NOMO-1 treated with DMSO at 0.1 percent for 48 hours (cell line): ENCODE results near the gene MAD2L2.

Source experiments
- DNase-seq: peaks from one replicate; lab custom pipeline; 2025; ENCODE audit not compliant: unreplicated experiment; lab: John Stamatoyannopoulos, UW

Gene MAD2L2

GRCh38 chr1:11681071-11681771 lies at the start of gene MAD2L2:
Gene MAD2L2 (minus strand): TSS chr1:11681148. CDS start chr1:11680601, 547 bp downstream.
- peak; percentile 80 for DNase-seq

- DNase-seq, result peak; percentile 96
Measured at GRCh38 chr1:11730429-11730891, 49.5 kb upstream of the MAD2L2 start.

GRCh38 chr1:11729498-11730428 lies 48.8 kb upstream of the MAD2L2 start:
- no peak for DNase-seq

- peak; percentile 2 for DNase-seq
Measured at GRCh38 chr1:11729155-11729497, 48.2 kb upstream of the MAD2L2 start.

- DNase-seq, result no peak
Measured at GRCh38 chr1:11728126-11728806, 47.3 kb upstream of the MAD2L2 start.

GRCh38 chr1:11727119-11727518 lies 46.2 kb upstream of the MAD2L2 start:
- DNase-seq, result no peak

GRCh38 chr1:11725616-11726015 lies 44.7 kb upstream of the MAD2L2 start:
- peak; percentile 19 for DNase-seq

- DNase-seq, result no peak
Measured at GRCh38 chr1:11722538-11722937, 41.6 kb upstream of the MAD2L2 start.

- no peak for DNase-seq
Measured at GRCh38 chr1:11721311-11721710, 40.4 kb upstream of the MAD2L2 start.

- DNase-seq, result no peak
Measured at GRCh38 chr1:11720525-11720924, 39.6 kb upstream of the MAD2L2 start.

GRCh38 chr1:11720033-11720376 lies 39.1 kb upstream of the MAD2L2 start:
- no peak for DNase-seq

- peak; percentile 83 for DNase-seq
Measured at GRCh38 chr1:11719313-11720032, 38.5 kb upstream of the MAD2L2 start.

- no peak for DNase-seq
Measured at GRCh38 chr1:11714831-11715575, 34.1 kb upstream of the MAD2L2 start.

- no peak for DNase-seq
Measured at GRCh38 chr1:11713095-11713494, 32.1 kb upstream of the MAD2L2 start.

GRCh38 chr1:11712285-11712684 lies 31.3 kb upstream of the MAD2L2 start:
- no peak for DNase-seq

GRCh38 chr1:11711490-11711889 lies 30.5 kb upstream of the MAD2L2 start:
- no peak for DNase-seq

GRCh38 chr1:11708554-11709350 lies 27.8 kb upstream of the MAD2L2 start:
- no peak for DNase-seq

GRCh38 chr1:11707621-11708276 lies 26.8 kb upstream of the MAD2L2 start:
- no peak for DNase-seq

- no peak for DNase-seq
Measured at GRCh38 chr1:11706292-11706691, 25.3 kb upstream of the MAD2L2 start.
